ENCODE results near the gene ZNF746. TPM values are rescaled to one million over a fixed set of nuclear protein-coding genes. Genes with fewer than 3 reads are reported as not detected.
"Not testable (repeated sequence)": the region's sequence is repeated elsewhere in the genome, so short reads cannot be mapped to it uniquely, and the experiment has no call there.

The ZNF746 gene
- total RNA-seq = 24.6 and 30.2 TPM in 2 replicates
- polyA plus RNA-seq (2012) = 20.3 TPM

GRCh38 chr7:149497467-149498261 is at the start of gene ZNF746:
TSS of gene ZNF746 (minus strand) at chr7:149497809. CDS start at chr7:149497536, 273 bp downstream.
- peak; percentile 92 for DNase-seq (ENCODE audit: low read depth)

- no peak for DNase-seq (ENCODE audit: low read depth)
These were observed 49.5 kb upstream of the ZNF746 start for GRCh38 chr7:149547126-149547525.

- no peak for DNase-seq (ENCODE audit: low read depth)
These were observed 48.7 kb upstream of the ZNF746 start for GRCh38 chr7:149546331-149546730.

- DNase-seq (ENCODE audit: low read depth) = no peak
These were observed 46.4 kb upstream of the ZNF746 start for GRCh38 chr7:149544028-149544427.

DNA sequence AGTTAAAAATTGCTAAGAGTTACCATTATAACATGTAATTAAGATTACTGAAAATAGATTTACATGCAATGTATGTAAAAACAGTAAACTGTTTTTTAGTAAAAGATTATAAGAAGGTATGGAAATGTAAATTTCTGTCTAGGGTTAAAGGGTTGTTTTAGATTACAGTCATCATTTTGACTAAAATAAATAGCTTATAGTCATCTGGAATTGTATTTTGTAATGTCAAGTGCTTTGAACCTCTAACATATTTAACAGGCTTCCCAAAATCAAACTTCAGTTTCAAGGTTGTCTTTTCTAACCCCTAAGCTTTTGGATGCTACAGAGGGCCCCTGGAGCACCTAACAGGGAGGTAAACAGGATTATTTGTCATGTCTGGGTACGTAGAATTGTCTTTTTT is 35.0 kb upstream of the ZNF746 start:
- no peak for DNase-seq (ENCODE audit: low read depth)

DNA sequence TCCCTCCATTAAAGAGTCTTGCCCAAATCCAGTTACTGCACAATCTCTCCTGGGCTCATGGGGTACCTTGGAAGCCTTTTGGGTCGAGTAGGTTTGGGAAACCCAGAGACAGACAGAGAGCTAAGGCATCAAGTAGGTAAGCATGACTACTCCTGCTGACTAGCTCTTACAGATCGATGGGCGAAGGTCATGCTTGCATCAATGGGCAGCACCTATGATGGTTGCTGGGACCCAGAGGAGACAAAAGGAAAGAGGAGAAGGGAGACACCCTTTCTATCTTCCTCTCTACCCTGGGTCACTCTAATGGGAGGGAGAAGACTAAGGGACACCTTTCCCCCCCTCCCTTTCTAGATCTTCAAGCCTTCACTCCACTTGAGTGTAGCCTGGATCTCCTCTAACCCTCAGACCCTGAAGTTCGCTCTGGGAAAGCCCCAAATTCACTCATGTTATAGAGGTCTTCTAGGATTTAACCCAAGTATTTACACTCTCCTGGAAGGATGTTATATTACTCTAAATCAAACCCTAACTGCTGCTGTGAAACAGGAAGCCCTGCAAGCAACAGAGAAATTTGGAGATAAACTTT is 31.6 kb upstream of the ZNF746 start:
- DNase-seq (ENCODE audit: low read depth) = peak; percentile 21

- no peak for DNase-seq (ENCODE audit: low read depth)
These were observed 29.8 kb upstream of the ZNF746 start for GRCh38 chr7:149527414-149527813.

GRCh38 chr7:149525280-149525679 is 27.7 kb upstream of the ZNF746 start:
- DNase-seq (ENCODE audit: low read depth) = no peak

DNA sequence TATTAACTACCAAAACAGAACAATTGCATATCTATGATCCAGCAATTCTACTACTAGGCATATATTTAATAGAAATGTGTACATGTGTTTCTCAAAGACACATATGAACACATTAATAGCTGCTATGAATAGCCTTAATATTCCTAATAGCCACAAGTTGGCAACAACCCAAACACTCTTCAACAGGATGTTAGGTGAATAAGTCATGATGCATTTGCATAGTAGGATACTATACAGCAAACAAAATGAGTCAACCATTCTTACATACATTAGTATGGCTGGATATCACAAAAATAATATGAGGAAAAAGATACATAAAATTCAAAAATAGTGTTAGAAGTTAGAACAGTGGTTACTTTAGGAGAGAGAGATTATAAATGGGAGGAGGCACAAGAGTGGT is 26.8 kb upstream of the ZNF746 start:
- DNase-seq (ENCODE audit: low read depth) = no peak

GRCh38 chr7:149510248-149510647 is 12.6 kb upstream of the ZNF746 start:
- no peak for DNase-seq (ENCODE audit: low read depth)

DNA sequence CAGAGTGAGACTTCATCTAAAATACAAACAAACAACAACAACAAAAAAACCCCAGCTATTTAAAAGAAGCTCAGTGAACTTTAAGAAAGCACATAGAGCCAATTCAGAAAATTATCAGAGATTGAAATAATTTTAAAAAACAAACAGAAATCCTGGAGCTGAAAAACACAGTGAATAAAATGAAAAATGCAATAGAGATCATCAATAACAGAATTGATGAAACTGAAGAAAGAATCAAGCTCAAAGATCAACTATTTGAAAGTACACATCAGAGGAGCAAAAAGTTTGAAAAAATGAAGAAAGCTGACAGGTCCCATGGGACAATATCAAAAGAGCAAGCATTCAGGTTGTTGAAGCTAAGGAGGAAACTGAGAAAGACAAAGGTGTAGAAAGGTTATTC is 12.2 kb upstream of the ZNF746 start:
- DNase-seq (ENCODE audit: low read depth) = no peak

- DNase-seq (ENCODE audit: low read depth) = no peak
These were observed 7.9 kb upstream of the ZNF746 start for GRCh38 chr7:149505551-149505950.

DNA sequence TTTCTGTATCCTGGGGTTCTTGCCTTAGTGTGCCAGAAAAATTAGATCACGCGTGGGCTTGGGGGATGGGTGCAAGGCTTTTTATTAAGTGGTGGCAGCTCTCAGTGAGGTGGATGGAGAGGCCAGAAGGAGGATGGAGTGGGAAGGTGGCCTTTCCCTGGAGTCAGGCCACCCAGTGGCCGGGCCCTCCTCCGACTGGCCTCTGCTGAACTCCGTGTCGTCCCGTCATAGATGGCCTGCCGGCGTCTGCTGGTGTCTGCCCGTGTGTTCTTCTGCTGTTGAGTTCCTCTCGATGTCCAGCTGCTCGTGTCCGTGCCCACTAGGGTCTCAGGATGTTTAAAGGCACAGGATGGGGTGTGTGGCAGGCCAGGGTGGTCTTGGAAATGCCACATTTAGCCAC is 4.0 kb upstream of the ZNF746 start:
- no peak for DNase-seq (ENCODE audit: low read depth)

DNA sequence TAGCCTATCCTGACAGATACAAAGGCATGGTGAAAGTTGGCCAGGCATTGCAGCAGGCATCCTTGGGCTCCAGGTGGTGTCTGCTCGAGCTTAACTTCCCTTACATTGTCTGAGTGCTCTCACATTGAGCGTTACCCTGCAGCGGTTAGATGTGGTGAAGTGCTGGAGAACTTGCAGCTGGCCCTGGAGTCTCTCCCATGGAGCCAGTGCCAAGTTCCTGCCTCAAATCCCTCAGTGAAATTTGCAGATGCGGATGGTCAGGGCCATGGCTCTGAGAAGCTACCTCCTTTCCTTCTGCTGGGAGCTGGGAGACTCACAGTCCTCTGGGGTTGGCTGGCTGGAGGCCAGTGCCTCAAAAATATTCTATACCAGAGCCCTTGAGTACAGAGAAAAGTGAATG is 3.3 kb upstream of the ZNF746 start:
- DNase-seq (ENCODE audit: low read depth) = peak; percentile 63

DNA sequence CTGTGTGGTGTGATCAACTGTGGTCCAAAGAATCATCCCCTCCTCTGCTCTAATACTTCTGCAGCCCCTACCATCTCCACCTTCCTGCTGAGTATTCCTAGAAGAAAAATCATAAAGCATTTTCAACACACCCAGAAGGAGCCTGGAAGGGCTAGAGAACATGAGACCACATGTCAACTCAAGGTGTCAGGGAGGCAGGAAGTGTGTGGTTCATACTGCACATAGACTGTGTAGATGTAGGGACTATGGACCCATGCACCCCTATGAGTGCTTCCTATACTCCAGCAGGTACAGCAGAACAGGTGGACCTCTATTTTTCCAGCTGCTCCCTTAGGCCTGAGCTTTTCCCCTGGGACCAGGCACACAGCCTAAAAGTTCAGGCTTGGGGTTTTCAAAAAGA is 2.6 kb upstream of the ZNF746 start:
- no peak for DNase-seq (ENCODE audit: low read depth)

DNA sequence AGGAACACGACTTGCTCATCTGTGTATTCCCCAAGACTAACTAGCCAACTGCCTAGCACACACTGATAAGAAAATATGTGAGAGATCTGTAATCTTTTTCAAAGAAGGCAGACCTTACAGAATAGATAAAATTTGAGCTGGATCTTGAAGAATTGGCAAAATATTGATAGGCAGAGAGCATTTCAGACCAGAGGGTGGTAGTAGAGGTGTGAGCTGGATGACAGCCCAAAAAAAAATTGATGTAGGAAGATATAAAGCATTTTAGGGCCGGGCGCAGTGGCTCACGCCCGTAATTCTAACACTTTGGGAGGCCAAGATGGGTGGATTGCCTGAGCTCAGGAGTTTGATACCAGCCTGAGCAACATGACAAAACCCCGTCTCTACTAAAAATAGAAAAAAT is 1.2 kb upstream of the ZNF746 start:
- no peak for DNase-seq (ENCODE audit: low read depth)

DNA sequence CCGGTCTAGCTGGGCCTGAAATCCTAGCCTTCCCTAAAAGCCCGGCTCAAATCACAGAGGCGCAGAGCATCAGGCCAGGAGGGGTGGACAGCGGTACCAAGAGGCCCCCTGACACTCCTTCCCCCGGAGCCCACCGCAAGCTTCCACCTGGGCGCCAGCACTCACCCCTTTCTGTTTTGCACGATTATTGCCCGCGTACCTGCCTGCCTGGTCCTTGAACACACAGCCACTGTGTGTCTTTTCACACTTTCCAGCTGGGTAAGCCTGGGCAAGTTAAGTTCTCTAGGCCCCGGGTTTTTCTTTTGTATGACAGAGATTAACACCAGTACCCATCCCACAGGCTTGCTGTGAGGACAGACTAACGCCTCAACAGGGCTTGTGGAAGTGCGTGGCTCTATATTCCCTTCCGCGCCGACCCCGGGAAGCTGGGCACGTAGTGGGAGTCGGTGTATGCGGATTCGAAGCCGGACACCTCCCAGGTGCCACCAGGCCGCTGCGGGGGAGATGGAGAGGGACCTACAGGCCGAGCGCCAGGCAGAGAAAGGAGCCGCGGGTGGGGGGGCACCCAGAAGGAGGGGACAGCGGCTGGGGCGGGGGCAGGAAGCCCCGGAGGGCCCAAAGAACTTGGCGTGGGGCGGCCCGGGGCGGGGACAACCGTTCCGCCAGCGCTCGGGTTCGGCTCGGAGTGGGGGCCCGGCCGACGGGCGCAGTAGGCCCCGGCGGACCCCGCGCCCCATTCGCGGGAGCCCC is 792 bp downstream of the ZNF746 start:
- DNase-seq (ENCODE audit: low read depth) = peak; percentile 50

DNA sequence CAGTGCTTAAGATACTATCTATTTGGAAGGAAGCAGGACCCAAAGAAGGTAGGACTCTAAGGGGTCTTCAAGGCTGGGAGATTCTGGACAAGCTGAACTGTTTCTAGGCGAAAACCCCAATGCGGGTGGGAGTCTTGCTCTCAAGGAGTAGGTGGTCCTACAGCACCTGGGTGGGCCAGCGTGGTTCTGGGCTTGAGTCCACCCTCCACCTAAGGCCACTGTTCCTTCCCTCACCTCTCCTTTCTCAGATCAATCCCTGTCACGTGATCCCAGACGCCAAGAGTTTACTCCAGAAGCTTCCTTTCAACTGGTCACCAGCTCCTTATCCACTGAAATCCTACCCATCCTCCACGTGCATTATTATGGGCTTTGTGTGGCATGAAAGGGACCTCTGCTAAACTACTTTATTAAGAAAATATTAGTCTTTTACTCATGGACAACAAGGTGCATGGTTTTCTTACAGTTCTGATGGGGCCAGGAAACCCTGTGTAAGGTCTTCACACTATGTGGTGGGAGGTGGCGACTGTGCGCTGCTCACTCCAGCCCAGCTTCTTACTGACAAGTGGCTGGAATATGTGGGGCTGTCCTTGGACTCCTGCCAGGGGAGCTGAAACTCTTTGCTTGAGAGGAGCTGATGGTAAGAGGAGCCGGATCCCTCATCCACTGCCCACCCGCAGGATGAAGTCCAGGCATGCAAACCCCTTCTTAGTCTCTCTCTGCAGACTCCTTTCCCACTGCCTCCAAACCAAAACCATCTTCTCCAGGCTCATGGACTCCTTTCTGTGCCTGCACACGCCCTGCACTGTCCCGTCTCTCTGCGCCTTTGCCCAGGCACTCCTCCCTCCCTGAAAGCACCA is 1.6 kb downstream of the ZNF746 start:
- DNase-seq (ENCODE audit: low read depth) = peak; percentile 91

- peak; percentile 41 for DNase-seq (ENCODE audit: low read depth)
These were observed 2.8 kb downstream of the ZNF746 start for GRCh38 chr7:149494738-149495368.

DNA sequence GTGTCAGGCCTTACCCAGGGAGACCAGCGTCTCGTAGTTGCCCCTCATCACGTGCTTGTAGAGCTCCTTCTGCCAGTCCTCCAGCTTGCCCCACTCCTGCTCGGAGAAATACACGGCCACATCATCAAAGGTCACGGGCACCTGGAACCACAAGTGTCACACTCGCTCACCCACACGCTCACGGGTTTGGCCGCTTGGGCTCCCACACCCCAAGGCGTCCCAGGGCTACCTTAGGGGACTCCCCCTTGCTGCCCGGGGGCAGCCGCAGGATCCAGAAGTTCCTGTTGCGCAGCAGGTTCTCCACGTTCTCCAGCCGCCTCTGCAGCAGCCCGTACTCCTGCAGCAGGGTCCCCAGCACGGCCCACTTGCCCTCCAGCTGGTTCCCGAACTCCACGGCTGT is 3.6 kb downstream of the ZNF746 start:
- not testable (repeated sequence) for DNase-seq (ENCODE audit: low read depth)

GRCh38 chr7:149493366-149493765 is 4.2 kb downstream of the ZNF746 start:
- DNase-seq (ENCODE audit: low read depth) = no peak

Measured in myocyte (in vitro differentiated cells).